ENCODE measurements around the gene UBXN4.

DNA sequence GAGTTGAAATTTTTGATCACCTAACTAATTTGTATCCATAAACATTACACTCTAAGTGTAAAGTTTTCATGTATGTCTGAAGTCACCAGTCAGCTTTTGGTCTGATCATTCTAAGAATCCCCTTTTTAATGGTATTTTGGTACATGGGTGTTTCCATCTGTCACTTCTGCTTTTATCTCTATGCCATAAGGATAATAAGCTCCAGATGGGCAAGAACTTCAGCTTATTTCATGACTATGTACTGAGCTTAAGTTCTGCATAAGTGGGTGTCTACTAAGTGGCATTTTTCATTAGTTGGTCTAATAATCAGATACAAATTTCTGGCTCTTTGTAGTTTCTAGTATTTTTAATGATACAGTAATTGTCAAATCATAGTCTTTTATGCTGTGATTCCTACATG lies 20.4 kb downstream of the UBXN4 start:
- no peak for TF ChIP-seq CTCF (conservative IDR thresholded peaks at IDR 0.05; ENCODE audit: low read depth, low read length)
- TF ChIP-seq CEBPB (IDR thresholded peaks at IDR 0.05; ENCODE audit: low read depth, low read length): no peak
- TF ChIP-seq CHD1 (IDR thresholded peaks at IDR 0.05; ENCODE audit: low read depth, low read length): no peak
- no peak for TF ChIP-seq MXI1 (IDR thresholded peaks at IDR 0.05; ENCODE audit: borderline replicate concordance, low read depth, low read length)
- no peak for TF ChIP-seq RCOR1 (IDR thresholded peaks at IDR 0.05; ENCODE audit: insufficient replicate concordance, low read length)
- no peak for TF ChIP-seq POLR2A (IDR thresholded peaks at IDR 0.05; ENCODE audit: low read depth, low read length)

All from IMR-90 (cell line).